HG03139 (cell line): Measurements from ENCODE around the gene CHRNA4.

Source experiments
- ATAC-seq: cut with Tn5 transposase; IDR thresholded peaks from one replicate; pipeline ENCODE4 v1.9.1; 2021; ENCODE audit not compliant: unreplicated experiment

Gene CHRNA4

DNA sequence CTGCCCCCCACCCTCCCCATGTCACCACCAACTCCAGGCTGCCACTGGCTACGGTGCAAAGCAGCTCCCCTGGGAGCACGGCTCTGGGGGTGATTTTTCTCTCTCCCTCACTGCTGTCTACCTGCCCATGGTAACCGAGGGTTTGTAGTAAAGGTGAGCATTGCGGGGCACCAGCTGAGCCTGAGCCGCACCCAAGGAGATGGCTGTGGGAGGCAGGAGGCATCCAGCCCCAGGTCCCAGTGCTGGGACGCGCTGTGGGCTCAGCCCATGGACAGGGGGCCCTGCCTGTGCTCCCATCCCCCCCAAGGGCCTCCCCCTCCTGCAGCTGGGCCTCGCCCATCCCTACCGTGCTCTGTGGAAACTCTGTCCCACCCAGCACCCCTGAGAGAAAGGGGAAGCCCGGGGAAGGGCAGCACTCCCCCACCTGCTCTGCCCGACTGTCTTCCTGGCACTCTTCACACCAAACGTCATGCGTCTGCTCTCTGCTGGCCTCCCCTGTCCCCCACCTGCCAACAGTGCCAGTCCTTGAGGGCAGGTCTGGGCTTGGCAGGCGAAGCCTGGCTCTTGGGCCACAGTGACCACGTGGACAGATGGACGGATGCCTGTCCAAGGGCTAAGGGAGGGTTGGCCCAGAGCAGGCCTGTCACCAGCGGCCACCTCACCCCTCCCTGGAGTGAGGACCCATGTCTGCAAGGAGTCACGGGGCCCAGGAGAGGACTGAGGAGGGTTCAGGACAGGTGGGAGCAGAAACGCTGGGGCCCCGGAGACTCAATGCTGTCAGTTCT lies 3.8 kb upstream of the CHRNA4 start:
- no peak for ATAC-seq

DNA sequence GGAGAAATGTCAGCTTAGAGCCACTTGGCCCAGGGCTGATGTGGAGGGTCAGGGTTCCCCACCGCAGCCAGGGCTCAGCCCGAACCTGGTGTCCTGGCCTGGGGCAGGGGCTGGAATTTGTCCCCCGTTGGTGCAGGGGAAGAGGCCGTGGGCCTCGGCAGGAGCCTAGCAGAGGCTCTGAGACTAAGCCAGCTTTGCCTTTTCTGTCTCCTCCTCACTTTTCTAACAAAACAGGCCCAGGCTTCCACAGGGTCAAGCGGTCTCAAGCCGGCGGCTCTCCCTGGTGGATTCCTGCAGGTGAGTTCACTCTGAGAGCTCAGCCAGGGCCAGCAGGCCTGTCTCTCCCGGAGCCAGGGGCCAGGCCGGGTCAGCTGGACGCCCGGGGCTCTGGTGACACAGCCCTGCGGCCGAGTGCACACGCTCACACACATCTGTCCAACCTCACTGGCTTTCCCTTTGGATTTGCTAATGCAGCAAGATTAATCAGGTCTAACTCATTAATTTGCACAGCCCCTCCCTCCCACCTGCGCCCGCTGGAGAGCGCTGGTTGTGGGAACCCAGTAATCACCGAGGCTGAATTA lies 2.9 kb upstream of the CHRNA4 start:
- ATAC-seq: no peak

DNA sequence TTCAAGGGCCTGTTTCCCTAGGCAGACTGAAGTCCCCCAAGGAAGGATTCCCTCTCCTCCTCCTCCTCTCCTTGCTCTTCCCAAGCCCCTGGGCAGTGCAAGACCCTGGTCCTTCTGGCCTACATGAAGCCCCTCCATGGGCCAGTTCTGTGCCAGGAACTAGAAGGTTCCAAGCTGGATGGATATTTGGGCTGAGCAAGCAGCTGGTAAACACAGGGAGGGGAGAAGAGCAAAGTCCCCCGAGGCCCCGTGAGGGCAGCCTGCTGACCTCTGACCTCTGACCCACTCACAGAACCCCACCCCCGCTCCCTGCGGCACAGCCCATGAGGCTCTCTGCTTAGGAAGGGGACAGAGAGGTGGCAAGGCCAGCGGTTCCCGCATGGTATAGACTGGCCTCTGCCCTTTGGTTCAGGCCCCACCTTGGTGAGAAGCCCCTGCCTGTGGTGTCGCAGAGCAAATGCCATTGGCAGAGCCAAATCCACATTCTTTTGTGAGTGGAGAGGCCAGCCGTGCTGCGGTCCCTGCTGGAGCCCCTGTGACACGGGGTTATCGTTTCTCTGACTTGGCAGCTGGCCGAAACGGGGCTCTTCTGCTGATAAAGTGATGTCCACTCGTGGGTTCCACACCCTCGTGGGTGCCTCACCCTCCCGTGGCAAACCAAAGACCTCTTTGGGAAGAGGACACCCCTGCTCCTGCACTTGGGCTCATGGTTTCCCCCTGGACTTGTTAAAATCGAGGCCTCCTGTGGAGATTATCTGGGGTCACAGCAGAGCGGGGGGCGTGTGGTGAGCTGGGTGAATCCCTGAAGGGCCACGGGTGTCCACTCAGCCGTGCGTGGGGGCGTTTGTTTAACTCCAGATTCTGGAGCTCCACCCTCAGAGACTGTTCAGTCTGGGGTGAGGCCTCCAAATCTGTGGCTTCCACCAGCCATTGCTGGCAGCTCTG lies 2.1 kb upstream of the CHRNA4 start:
- no peak for ATAC-seq

DNA sequence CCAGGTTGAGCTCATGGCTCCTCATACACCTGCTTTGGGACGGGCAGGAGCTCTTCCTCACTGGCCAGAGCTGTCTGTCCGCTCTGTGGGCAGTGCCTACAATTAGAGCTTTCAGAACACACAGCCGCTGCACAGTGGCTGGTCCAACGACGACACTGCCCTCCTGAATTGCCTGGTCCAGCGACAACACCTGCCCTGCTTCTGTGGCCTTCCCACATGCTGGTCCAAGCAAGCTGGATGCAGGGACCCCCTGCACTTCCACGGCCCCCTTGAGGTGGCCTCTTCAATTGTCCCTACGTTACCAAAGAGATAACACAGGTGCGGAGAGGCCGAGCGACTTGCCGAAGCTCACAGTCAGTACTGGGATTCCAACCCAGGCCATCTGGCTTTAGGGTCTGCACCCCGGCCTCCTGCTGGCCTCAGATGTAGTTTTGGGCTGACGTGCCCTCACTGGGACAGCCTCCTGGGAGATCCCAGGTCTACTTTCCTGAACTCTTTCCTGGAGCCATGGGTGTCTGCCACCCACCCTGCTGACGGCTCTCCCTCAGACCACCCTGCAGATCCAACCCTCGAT lies 1.4 kb upstream of the CHRNA4 start:
- ATAC-seq: no peak

DNA sequence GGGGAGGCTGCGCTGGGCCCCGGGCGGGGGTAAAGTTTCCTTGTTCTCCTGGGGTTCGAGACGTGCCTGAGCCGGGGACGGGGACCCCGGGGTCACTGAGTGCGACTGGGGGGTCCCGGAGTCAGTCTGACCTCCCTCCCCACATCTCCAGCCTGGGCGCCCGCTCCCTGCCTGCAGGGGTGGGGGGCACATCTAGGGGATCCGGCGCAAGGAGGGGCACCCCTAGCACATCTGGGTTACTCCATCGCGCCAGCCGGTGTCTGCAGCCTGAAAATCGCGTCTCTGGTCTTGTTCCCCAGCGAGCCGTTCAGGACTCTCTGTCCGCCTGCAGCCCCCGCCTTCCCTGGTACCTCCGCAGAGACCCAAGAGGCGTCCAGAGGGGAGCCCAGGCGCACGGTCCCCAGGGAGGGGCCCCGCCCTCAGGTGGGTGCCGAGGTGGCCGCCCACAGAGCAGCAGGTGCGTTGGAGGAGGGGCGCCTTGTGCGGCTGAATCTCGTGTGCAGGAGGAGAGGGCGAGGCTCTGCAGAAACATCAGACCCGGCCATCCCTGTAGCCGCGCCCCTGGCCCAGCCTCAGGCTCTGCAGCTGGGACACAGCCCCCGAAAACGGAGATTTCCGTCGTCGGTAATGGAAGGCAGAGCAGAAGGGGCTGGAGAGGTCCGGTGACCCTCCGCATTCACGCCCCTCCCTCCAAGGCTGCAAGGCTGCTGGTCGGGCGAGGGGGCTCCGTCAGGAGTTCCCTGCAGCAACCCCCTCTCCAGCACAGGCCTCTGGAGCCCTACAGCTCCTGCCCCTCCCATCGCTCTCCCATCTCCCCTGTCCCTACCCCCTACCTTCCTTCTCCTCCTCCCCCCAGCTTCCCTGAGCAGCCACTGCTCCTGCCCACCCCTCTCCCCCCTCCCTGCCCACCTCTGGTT lies 628 bp upstream of the CHRNA4 start:
- ATAC-seq: no peak

DNA sequence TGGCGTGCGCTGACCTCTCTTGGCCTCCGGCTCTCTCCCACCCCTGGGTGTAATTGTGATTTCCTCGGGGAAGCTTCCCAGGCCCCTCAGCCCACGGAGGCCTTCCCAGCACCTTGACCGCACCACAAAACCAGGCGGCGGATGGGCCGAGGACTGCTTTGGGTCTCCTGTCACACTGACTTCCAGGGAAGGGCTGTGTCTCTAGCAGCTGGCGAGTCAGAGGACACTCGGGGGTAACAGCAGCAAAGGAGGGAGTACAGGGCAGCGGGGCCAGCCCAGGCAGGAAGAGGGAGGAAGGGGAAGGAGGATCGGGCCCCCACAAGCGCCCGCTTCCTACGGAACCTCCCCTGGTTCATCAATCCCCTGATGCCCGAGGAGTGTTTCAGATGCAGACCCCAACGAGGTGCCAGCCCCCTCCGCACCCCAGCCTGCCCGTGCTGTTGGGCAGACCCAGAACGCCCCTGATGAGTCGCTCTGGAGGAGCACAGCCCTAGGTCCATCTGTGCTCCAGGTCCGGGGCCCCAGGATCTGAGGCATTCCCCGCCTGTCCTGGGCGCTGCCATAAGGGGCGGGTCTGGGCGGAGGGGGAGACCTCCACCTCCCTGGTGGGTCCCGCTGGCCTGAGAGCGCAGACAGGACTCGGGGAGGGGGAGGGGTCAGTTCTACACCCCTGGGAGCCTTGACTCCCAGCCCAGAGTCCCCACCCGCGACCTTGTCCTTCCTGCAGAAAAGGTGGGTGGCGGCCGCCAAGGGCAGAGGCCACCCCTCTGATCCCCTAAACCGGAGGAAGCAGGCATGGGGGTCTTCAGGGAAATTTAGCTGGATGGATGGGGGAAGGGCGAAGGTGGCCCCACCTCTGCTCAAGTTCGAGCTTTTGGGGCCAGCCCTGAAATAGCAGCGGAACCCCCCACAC lies 956 bp downstream of the CHRNA4 start:
- ATAC-seq: no peak

DNA sequence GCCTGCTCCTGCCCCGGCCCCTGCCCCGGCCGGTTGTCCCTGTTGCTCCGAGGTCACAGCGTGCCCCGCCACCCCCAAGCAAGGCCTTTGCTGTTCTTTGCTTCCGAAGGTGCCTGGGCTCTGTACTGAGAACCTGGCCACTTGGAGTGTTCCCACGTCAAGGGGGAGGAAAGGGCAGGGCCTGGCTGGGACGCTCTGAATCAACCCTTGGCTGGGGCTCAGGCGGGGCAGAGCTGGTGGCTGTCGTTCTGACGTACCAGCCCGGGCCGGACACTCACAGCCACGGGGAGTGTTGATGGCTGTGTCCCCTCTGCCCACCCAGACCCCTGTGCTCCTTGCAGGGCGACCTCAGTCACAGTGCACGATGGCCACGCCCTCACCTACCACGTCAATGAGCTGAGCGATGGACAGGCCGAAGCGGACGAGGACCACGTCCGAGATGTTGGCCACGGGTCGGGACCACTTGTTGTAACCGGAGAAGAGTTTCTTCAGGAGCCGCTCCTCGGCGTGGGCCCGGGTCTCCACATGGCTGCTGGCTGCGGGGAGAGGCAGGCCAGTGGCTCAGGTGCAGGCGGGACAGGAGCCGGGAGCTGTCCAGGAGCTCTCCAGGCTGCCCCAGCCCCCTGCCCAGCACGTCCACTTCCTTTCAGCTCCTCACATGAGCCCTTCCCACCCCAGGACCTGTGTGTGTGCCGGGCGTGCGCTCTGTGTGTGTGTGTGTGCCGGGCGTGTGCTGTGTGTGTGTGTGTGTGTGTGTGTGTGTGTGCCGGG lies 1.8 kb downstream of the CHRNA4 start:
- no peak for ATAC-seq

DNA sequence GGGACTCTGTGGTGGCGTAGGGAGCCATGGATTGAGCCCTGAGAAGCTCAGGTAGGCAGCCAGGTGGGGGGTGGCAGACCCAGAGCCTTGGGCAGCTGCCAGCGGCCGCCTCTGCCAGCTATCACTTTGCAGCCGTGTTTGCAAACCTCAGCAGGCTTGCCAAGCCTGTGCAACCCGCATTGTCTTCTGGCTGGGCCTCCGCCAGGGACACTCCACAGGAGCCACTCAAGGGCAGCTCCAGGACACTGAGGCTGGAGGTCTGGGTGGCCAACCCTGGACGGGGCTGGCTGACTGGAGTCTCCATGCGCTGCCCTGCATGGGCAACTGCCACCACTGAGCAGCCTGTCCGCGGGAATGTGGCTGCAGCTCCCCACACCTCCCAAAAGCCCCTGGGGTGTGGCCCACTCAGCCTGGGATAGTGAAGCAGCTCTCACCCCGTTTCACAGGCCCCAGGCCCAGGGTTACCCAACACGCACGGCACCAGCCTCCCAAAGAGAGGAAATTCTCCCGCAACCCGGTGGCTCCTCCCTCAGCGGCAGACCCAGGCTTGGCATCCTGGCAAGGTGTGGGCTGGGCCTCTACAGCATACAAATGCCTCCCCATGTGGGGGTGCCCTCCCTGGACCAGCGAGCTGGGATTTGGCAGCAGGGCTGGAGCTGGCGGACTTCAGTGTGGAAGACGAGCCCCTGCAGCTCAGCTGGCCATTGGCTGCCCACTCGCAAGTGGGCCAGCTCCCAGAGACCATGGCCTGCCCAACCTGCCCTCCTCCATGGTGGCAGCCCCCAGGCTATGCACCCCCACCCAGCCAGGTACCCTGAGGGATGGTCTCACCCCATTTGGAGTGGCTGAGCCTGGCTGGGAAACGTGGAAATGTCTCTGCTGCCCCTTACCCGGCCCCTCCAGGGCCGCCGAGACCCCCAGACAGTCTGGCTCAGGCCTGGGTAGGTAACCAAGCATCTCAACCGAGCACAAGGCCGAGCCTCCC lies 2.9 kb downstream of the CHRNA4 start:
- no peak for ATAC-seq

DNA sequence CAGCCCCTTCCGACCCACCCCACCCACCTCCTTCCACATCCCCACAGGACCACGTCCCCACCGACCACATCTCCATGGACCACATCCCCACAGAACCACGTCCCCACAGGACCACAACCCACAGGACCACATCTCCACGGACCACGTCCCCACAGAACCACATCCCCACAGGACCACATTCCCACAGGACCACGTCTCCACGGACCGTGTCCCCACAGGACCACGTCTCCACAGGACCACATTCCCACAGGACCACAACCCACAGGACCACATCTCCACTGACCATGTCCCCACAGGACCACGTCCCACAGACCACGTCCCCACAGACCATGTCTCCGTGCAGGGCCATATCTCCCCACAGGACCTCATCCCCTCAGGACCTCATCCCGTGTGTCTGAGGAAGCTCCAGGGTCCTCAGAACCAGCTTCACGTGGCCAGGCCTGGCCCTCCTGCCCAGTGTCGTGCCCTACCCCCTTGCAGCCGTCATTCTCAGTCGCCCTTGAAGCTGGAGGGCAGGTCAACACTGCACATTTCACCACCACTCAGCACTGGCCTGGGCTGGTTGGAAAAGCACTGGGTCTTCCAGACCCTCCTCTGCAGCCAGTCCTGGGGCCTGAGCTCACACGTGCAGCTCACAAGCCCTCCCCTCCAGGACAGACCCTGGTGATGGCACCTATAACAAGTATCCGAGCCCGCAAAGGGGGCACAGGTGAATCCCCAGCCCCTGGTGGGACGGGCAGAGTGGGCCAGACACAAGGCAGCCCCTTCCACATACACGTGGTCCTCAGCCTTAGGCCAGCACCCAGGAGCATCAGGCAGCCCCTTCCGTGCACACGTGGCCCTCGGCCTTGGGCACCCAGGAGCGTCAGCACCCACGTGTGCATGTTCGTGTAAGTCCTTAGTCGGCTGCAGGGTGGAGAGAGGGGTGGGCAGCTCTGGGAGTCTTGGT lies 3.9 kb downstream of the CHRNA4 start:
- ATAC-seq: no peak

DNA sequence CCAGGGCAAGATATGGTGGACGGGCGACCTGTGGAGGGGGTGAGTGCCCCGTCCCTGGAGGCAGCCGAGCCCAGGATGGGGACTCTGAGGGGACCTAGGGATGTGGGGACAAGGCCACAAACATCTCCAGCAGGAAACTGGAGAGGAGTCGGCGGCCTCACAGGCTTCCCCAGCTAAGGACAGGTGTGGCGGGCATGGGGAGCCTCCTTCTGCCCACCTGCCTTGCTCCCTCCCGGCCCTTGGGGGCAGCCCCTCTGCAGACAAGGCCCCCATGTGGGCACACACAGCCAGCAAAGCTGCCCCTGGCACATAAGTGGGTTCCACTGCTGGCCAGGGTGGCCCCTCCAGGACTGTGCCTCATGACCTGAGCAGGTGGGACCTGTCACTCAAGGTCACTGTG lies 4.6 kb downstream of the CHRNA4 start:
- ATAC-seq: no peak

DNA sequence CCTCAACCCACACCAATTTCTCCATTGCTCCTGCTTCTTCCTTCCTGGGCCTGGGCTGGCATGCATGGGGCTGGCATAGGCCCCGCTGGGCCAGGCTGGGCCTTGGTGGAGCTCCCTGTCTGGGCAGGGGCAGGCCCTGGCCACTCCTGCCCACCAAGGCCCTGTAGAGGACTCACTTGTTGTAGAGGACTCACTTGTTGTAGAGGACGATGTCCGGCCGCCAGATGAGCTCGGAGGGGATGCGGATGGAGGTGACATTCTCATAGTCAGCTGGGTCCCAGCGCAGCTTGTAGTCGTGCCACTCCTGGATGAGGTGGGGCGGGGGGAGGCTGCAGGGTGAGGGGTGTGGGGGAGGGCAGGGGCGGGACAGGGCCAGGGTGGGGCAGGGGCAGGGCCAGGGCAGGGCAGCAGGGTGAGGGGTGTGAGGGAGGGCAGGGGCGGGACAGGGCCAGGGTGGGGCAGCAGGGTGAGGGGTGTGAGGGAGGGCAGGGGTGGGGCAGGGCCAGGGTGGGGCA lies 5.3 kb downstream of the CHRNA4 start:
- ATAC-seq: no peak

DNA sequence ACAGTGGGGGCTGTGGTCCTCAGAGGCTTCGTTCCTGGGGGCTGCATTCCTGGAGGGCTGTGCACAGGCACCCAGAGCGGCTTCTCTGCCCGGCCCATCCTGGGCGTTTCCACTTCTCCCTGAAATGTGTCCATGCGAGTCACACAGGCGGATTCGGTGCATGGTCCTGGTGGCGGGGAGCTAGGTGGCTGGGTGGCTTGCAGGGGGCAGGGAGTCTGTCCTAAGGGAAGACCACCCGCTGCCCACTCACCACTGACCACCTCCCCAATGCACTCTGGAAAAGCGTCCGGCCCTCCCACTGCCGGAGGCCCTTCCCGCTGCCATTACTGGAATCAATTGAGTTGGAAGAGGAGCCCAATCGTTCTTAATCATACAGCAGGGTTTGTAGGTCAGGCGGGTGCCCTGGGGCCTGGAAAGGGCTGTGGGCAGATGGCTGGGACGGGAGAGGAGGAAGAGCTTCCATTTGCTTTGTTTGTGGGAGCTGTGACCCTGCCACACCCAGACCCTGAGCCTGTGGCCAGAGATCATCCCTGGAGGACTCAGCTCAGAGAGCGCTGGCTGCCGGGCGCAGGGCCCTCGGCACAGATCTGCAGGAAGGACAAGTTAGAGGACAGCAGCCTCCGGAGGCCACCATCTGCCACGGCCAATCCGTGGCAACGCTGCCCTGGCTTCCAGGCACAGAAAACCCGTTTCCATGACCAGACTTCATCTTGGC lies 6.4 kb downstream of the CHRNA4 start:
- no peak for ATAC-seq

DNA sequence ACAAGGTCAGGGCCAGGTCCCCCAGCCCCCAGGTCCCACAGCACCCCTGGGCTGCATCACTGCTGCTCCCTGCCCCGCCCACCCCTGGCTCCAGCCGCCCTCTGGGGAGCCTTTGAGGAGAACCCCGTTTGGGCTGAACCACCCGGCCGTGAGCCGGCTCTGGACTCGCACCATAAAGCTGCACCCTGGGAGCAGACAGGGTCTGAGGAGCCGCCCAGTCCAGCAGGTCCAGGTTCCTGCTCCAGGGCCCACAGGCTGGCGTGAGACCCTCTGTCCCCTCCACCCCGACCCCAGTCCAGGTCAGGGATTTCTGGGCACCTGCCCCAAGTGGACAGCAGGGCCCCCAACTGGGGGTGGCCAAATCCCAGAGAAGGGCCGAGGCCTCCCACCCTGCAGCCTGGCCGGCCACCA lies 8.3 kb downstream of the CHRNA4 start:
- no peak for ATAC-seq

DNA sequence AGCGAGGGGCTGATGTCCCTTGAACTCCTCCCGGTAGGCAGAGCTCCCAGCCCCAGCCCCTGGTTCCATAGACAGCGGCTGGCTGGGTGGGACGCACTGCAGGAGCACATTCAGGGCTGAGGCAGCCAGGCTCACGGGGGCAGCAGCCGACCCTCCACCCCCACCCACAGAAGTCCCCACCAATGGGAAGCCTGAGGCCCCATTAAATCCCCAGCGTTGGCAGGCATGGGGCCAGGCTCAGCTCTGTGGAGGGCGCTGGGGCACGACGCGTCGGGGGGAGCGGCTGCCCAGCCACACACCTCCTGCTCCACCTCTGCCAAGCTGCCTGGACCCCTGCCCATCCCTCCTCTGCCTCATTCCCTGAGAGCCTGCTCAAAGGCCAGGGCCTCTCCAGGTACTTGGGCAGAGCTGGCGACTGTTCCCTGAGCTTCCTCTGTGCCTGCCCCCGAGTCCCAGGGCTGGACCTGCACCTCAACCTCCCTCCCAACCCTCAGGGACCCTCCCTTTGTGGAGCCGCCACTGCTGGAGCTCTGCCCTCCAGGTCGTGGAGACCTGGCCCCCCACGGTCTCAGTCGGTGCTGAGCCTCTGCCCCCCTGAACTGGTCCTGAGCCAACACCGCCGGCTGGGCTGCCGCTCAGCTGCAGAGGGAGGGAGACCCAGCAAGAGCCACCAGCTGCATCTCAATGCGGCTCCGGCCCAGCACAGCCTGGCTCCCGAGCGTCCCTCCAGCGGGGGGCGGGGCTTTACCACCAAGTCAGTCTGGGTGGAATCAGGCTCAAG lies 9.1 kb downstream of the CHRNA4 start:
- ATAC-seq: no peak

DNA sequence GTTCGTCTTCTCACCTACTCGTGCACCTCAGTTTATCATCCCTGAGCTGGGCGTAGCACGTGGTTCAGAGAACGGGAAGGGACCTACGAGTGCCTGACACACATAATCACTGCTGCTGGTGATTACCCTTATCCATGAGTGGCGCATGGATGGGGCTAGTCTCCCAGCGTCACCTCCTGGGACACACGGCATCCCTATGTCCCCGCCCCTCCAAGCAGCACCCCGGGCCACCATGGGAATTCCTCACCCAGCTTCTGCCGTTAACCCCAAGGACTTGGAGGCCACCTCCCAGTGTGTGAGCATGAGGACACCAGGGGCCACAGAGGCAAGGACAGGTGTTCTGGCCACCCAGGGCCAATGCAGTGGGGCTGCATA lies 9.8 kb downstream of the CHRNA4 start:
- no peak for ATAC-seq
